Measurements from ENCODE around the gene GRAMD2B.

GRCh38 chr5:126512451-126512850 lies 89.2 kb downstream of the GRAMD2B start:
- no peak for TF ChIP-seq CTCF (IDR thresholded peaks at IDR 0.05)
- TF ChIP-seq POLR2A (IDR thresholded peaks at IDR 0.05) = no peak
